Body of pancreas (tissue), 4 donors: ENCODE measurements around the gene EPM2A.

Source experiments
- POLR2A ChIP-seq, 3 donors: fragments of 450-650 bp; IDR thresholded peaks; one replicate each; pipeline ENCODE4 v1.6.1; 2016; ENCODE audit warnings: antibody characterized with exemption in 3 of 3, mild to moderate bottlenecking in 2 of 3
- TF ChIP-seq, protein P1 (sequence below), 7 experiments: fragments of 450-650 bp in 4 of 7; fragments of 200-600 bp in 3 of 7; sonication (generic) in 3 of 7; IDR thresholded peaks; one replicate each; pipeline ENCODE4 v1.5.1; 2016 to 2019; ENCODE audit warnings: antibody characterized with exemption in 7 of 7

DNA sequence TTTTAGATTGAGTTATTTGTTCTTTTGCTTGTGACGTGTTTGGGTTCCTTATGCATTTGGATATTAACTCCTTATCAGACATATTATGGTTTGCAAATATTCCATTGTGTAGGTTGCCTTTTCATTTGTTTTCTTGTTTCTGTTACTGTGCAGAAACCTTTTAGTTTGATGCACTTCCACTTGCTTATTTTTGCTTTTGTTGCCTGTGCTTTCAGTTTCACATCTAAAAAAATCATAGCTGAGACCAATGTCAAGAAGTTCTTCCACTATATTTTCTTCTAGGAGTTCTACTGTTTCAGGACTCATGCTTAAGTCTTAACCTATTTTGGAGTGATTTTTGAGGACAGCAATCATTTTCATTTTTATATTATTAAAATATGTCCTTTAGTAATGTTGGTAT is 113.5 kb downstream of the EPM2A start:
- TF ChIP-seq, protein P1, sequence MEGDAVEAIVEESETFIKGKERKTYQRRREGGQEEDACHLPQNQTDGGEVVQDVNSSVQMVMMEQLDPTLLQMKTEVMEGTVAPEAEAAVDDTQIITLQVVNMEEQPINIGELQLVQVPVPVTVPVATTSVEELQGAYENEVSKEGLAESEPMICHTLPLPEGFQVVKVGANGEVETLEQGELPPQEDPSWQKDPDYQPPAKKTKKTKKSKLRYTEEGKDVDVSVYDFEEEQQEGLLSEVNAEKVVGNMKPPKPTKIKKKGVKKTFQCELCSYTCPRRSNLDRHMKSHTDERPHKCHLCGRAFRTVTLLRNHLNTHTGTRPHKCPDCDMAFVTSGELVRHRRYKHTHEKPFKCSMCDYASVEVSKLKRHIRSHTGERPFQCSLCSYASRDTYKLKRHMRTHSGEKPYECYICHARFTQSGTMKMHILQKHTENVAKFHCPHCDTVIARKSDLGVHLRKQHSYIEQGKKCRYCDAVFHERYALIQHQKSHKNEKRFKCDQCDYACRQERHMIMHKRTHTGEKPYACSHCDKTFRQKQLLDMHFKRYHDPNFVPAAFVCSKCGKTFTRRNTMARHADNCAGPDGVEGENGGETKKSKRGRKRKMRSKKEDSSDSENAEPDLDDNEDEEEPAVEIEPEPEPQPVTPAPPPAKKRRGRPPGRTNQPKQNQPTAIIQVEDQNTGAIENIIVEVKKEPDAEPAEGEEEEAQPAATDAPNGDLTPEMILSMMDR (IDR thresholded peaks at IDR 0.05), result no peak
- TF ChIP-seq POLR2A (IDR thresholded peaks at IDR 0.05), result no peak
